PC-9 (cell line): ENCODE results near the gene SYNE1.

Source experiments
- EZH2 ChIP-seq: fragments of 200-600 bp; sonication (generic); IDR thresholded peaks from 2 replicates; pipeline ENCODE4 v1.8.0; 2017; ENCODE audit warnings: antibody characterized with exemption, low read depth
- TF ChIP-seq, protein P1 (sequence below): fragments of 200-600 bp; sonication (generic); conservative IDR thresholded peaks from 2 replicates; pipeline ENCODE4 v1.6.1; 2017; ENCODE audit warnings: mixed run types, antibody characterized with exemption, mild to moderate bottlenecking, moderate library complexity

DNA sequence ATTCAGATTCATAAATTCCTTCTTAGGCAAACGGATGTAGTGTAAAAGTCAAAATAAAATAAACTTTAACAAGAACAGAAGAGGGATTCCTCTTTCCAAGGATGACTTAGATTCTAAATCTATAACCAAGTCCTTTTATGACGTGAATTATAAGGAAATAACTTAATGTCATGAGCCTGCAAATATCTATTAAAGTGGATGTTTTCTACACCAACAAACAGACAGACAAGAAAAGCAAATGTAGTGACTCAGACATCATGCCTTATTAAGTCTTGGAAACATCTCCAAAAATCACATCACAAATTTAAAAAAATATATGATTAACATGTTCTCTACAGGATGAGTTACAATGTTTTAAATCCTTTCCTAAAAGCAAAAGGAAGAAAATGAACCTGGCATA, 432.6 kb downstream of the SYNE1 start:
- no peak for TF ChIP-seq EZH2
- TF ChIP-seq, protein P1, sequence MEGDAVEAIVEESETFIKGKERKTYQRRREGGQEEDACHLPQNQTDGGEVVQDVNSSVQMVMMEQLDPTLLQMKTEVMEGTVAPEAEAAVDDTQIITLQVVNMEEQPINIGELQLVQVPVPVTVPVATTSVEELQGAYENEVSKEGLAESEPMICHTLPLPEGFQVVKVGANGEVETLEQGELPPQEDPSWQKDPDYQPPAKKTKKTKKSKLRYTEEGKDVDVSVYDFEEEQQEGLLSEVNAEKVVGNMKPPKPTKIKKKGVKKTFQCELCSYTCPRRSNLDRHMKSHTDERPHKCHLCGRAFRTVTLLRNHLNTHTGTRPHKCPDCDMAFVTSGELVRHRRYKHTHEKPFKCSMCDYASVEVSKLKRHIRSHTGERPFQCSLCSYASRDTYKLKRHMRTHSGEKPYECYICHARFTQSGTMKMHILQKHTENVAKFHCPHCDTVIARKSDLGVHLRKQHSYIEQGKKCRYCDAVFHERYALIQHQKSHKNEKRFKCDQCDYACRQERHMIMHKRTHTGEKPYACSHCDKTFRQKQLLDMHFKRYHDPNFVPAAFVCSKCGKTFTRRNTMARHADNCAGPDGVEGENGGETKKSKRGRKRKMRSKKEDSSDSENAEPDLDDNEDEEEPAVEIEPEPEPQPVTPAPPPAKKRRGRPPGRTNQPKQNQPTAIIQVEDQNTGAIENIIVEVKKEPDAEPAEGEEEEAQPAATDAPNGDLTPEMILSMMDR, result no peak
